Mesendoderm (in vitro differentiated cells): Measurements from ENCODE around the gene LEFTY1.

Source experiments
- DNase-seq: peaks from one replicate; pipeline ENCODE4 v3.0.0; 2013
- H2AK5ac ChIP-seq: 2 replicates; pipeline ENCODE4 v1.6.1; 2013; ENCODE audit warnings: low read length, inconsistent platforms
- H2BK120ac ChIP-seq: 2 replicates; pipeline ENCODE4 v1.6.1; 2013; ENCODE audit warnings: low read depth, mild to moderate bottlenecking, low read length, moderate library complexity, mixed read lengths
- H2BK15ac ChIP-seq: replicated peaks from 2 replicates; pipeline ENCODE4 v1.6.1; 2013; ENCODE audit warnings: low read depth, mild to moderate bottlenecking, moderate library complexity
- H2BK5ac ChIP-seq: 2 replicates; pipeline ENCODE4 v1.6.1; 2013; ENCODE audit warnings: low read length, inconsistent platforms
- H3K18ac ChIP-seq: 2 replicates; pipeline ENCODE4 v1.6.1; 2013; ENCODE audit warnings: mild to moderate bottlenecking, low read length, mixed read lengths
- H3K23ac ChIP-seq: one replicate; pipeline ENCODE4 v1.6.1; 2013; ENCODE audit warnings: low read length
- H3K27ac ChIP-seq: 2 replicates; pipeline ENCODE4 v1.5.1; 2013; ENCODE audit warnings: low read depth, mild to moderate bottlenecking, inconsistent platforms, low read length, moderate library complexity
- H3K27me3 ChIP-seq: 2 replicates; pipeline ENCODE4 v1.6.1; 2013; ENCODE audit warnings: low read length, control low read depth, mild to moderate bottlenecking, inconsistent platforms; ENCODE audit not compliant: insufficient read depth, poor library complexity
- H3K36me3 ChIP-seq: 2 replicates; pipeline ENCODE4 v1.6.1; 2013; ENCODE audit warnings: low read length, inconsistent platforms; ENCODE audit not compliant: control insufficient read depth, insufficient read depth
- H3K4ac ChIP-seq: one replicate; pipeline ENCODE4 v1.6.1; 2013; ENCODE audit warnings: low read depth, mild to moderate bottlenecking, low read length, moderate library complexity
- H3K4me1 ChIP-seq: 2 replicates; pipeline ENCODE4 v1.6.1; 2013; ENCODE audit warnings: low read depth, low read length, inconsistent platforms; ENCODE audit not compliant: control insufficient read depth
- H3K4me2 ChIP-seq: 2 replicates; pipeline ENCODE4 v1.6.1; 2013; ENCODE audit warnings: low read length
- H3K4me3 ChIP-seq: 2 replicates; pipeline ENCODE4 v1.5.1; 2013; ENCODE audit warnings: mild to moderate bottlenecking, low read length
- H3K56ac ChIP-seq: one replicate; pipeline ENCODE4 v1.6.1; 2013; ENCODE audit warnings: low read length
- H3K79me1 ChIP-seq: 2 replicates; pipeline ENCODE4 v1.6.1; 2013; ENCODE audit warnings: low read length, inconsistent platforms
- H3K79me2 ChIP-seq: 2 replicates; pipeline ENCODE4 v1.6.1; 2013; ENCODE audit warnings: mild to moderate bottlenecking, low read length; ENCODE audit not compliant: control insufficient read depth, insufficient read depth
- H3K9ac ChIP-seq: 2 replicates; pipeline ENCODE4 v1.6.1; 2013; ENCODE audit warnings: low read length, inconsistent platforms
- H4K5ac ChIP-seq: one replicate; pipeline ENCODE4 v1.6.1; 2013; ENCODE audit warnings: low read length
- H4K8ac ChIP-seq: one replicate; pipeline ENCODE4 v1.6.1; 2013; ENCODE audit warnings: low read depth, mild to moderate bottlenecking, control low read depth, low read length, moderate library complexity
- WGBS: extraction: QIAGEN DNeasy Blood & Tissue Kit; methylation state at CpG from one replicate; pipeline ENCODE4 v1.1.7; 2013; ENCODE audit warnings: low lambda C conversion rate, missing lambda C conversion rate; ENCODE audit not compliant: insufficient coverage; ENCODE audit errors: extremely low coverage; 5-methylcytosine and 5-hydroxymethylcytosine counted together

LEFTY1 gene

GRCh38 chr1:225863167-225863566 lies 25.8 kb downstream of the LEFTY1 start:
- Histone ChIP-seq H3K79me1 (no peaks in the 10 kb centered on the region), H3K27ac (no peak overlapping the region), H4K8ac (no peak overlapping the region), H3K27me3 (no peaks in the 10 kb centered on the region), H2BK15ac (no peak overlapping the region), H3K4me3 (no peak overlapping the region), H3K4me2 (no peak overlapping the region), H3K56ac (no peak overlapping the region), H2BK120ac (no peak overlapping the region), H3K9ac (no peak overlapping the region), H3K36me3 (peaks cover 31% of the 10 kb centered on the region), H3K23ac (no peak overlapping the region), H2AK5ac (no peak overlapping the region), H3K79me2 (no peaks in the 10 kb centered on the region), H3K18ac (no peak overlapping the region), H3K4me1 (no peaks in the 10 kb centered on the region), H4K5ac (no peak overlapping the region), H2BK5ac (no peak overlapping the region), H3K4ac (no peak overlapping the region)
- WGBS: no CpG with 5 or more reads among the region's 5 CpGs
- DNase-seq: no peak

GRCh38 chr1:225862581-225862950 lies 26.4 kb downstream of the LEFTY1 start:
- Histone ChIP-seq H3K23ac (no peak overlapping the region), H3K27ac (no peak overlapping the region), H2BK15ac (no peak overlapping the region), H4K5ac (no peak overlapping the region), H2BK120ac (no peak overlapping the region), H3K56ac (no peak overlapping the region), H3K4me2 (no peak overlapping the region), H2BK5ac (no peak overlapping the region), H3K27me3 (no peaks in the 10 kb centered on the region), H4K8ac (no peak overlapping the region), H3K36me3 (peaks cover 31% of the 10 kb centered on the region), H3K9ac (no peak overlapping the region), H3K4me3 (no peak overlapping the region), H2AK5ac (no peak overlapping the region), H3K18ac (no peak overlapping the region), H3K79me1 (no peaks in the 10 kb centered on the region), H3K79me2 (no peaks in the 10 kb centered on the region), H3K4me1 (no peaks in the 10 kb centered on the region), H3K4ac (no peak overlapping the region)
- DNase-seq: no peak
- no CpG with 5 or more reads among the region's 13 CpGs for WGBS

GRCh38 chr1:225861834-225862580 lies 26.9 kb downstream of the LEFTY1 start:
- no peak overlapping the region for H4K8ac ChIP-seq
- WGBS: no CpG with 5 or more reads among the region's 13 CpGs
- peaks cover 29% of the 10 kb centered on the region for H3K36me3 ChIP-seq

GRCh38 chr1:225860876-225861441 lies 28.0 kb downstream of the LEFTY1 start:
- Histone ChIP-seq H3K4me2 (no peak overlapping the region), H4K8ac (no peak overlapping the region), H3K79me2 (no peaks in the 10 kb centered on the region), H2BK15ac (no peak overlapping the region), H3K27me3 (no peaks in the 10 kb centered on the region), H3K4ac (no peak overlapping the region), H3K23ac (no peak overlapping the region), H3K79me1 (no peaks in the 10 kb centered on the region), H4K5ac (no peak overlapping the region), H2BK5ac (no peak overlapping the region), H3K4me3 (no peak overlapping the region), H3K56ac (no peak overlapping the region), H3K36me3 (peaks cover 25% of the 10 kb centered on the region), H2AK5ac (no peak overlapping the region), H2BK120ac (no peak overlapping the region), H3K9ac (no peak overlapping the region), H3K18ac (no peak overlapping the region), H3K4me1 (no peaks in the 10 kb centered on the region), H3K27ac (no peak overlapping the region)
- WGBS: no CpG with 5 or more reads among the region's 7 CpGs
- DNase-seq: no peak

More at GRCh38 chr1:225861834-225862580, 26.9 kb downstream of the LEFTY1 start:
- no peak overlapping the region for H4K5ac ChIP-seq
- no peaks in the 10 kb centered on the region for H3K4me1 ChIP-seq
- no peak overlapping the region for H2BK5ac ChIP-seq
- no peaks in the 10 kb centered on the region for H3K79me2 ChIP-seq
- no peak overlapping the region for H3K4me3 ChIP-seq
- H3K4me2 ChIP-seq: no peak overlapping the region
- H3K18ac ChIP-seq: no peak overlapping the region
- no peak overlapping the region for H3K56ac ChIP-seq
- no peak overlapping the region for H3K23ac ChIP-seq
- H2BK15ac ChIP-seq: no peak overlapping the region
- no peak overlapping the region for H3K9ac ChIP-seq
- no peak for DNase-seq
- no peak overlapping the region for H2BK120ac ChIP-seq
- no peaks in the 10 kb centered on the region for H3K27me3 ChIP-seq
- H3K4ac ChIP-seq: no peak overlapping the region
- no peaks in the 10 kb centered on the region for H3K79me1 ChIP-seq
- H3K27ac ChIP-seq: no peak overlapping the region
- no peak overlapping the region for H2AK5ac ChIP-seq

GRCh38 chr1:225860107-225860506 lies 28.8 kb downstream of the LEFTY1 start:
- H4K5ac ChIP-seq: no peak overlapping the region
- no peak overlapping the region for H3K18ac ChIP-seq
- H3K27ac ChIP-seq: no peak overlapping the region
- H3K27me3 ChIP-seq: no peaks in the 10 kb centered on the region
- H2BK5ac ChIP-seq: no peak overlapping the region
- no CpG with 5 or more reads among the region's 5 CpGs for WGBS
- H2BK120ac ChIP-seq: no peak overlapping the region
- H3K23ac ChIP-seq: no peak overlapping the region
- H2BK15ac ChIP-seq: no peak overlapping the region
- H3K56ac ChIP-seq: no peak overlapping the region
- H3K9ac ChIP-seq: no peak overlapping the region
- no peak overlapping the region for H3K4me3 ChIP-seq
- H3K79me2 ChIP-seq: no peaks in the 10 kb centered on the region
- H3K36me3 ChIP-seq: peaks cover 20% of the 10 kb centered on the region
- no peak overlapping the region for H3K4ac ChIP-seq
- DNase-seq: no peak
- no peak overlapping the region for H2AK5ac ChIP-seq
- no peaks in the 10 kb centered on the region for H3K4me1 ChIP-seq
- no peak overlapping the region for H4K8ac ChIP-seq
- H3K79me1 ChIP-seq: no peaks in the 10 kb centered on the region
- no peak overlapping the region for H3K4me2 ChIP-seq

GRCh38 chr1:225859151-225859550 lies 29.8 kb downstream of the LEFTY1 start:
- no peak overlapping the region for H2AK5ac ChIP-seq
- no peaks in the 10 kb centered on the region for H3K4me1 ChIP-seq
- H3K4me2 ChIP-seq: no peak overlapping the region
- no peak overlapping the region for H4K5ac ChIP-seq
- no peak overlapping the region for H2BK15ac ChIP-seq
- H3K27ac ChIP-seq: no peak overlapping the region
- H2BK120ac ChIP-seq: no peak overlapping the region
- H3K56ac ChIP-seq: no peak overlapping the region
- H3K18ac ChIP-seq: no peak overlapping the region
- DNase-seq: no peak
- H2BK5ac ChIP-seq: no peak overlapping the region
- peaks cover 26% of the 10 kb centered on the region for H3K36me3 ChIP-seq
- no peak overlapping the region for H4K8ac ChIP-seq
- no peaks in the 10 kb centered on the region for H3K79me1 ChIP-seq
- WGBS: no CpG with 5 or more reads among the region's 5 CpGs
- H3K27me3 ChIP-seq: no peaks in the 10 kb centered on the region
- no peak overlapping the region for H3K4ac ChIP-seq
- no peaks in the 10 kb centered on the region for H3K79me2 ChIP-seq
- no peak overlapping the region for H3K4me3 ChIP-seq
- H3K9ac ChIP-seq: no peak overlapping the region
- no peak overlapping the region for H3K23ac ChIP-seq
